ENCODE data around the gene OPN3. TPM values are rescaled to one million over a fixed set of nuclear protein-coding genes. Genes with fewer than 3 reads are reported as not detected.
A peak's percentile ranks its signal among the peaks of the same experiment; 100 is the strongest.

The OPN3 gene
- total and polyA plus RNA-seq, 12 donors = 4.1 to 42.9 (median 9.7) TPM

DNA sequence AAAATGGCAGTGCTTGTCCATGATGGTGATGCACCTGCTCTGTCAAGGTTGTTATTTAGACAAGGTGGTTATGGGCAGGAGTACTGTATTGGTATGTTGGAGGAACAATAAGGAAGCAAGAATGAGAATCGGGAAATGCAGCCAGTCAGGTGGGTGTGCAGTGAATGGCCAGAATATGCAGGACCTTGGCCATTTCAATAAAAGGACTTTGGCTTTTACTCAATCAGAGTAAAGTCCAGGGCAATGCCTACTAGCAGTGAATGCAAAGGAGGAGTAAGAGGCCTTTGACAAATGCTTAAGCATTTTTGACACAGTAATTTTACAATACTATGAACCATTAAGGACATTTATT lies 2.4 kb upstream of the OPN3 start:
- intact Hi-C loops (cut with DNase I) = no loop called here
- WGBS, 4 donors = 86 to 96% (median 93%) methylated on average over 1 of the region's 1 CpG

DNA sequence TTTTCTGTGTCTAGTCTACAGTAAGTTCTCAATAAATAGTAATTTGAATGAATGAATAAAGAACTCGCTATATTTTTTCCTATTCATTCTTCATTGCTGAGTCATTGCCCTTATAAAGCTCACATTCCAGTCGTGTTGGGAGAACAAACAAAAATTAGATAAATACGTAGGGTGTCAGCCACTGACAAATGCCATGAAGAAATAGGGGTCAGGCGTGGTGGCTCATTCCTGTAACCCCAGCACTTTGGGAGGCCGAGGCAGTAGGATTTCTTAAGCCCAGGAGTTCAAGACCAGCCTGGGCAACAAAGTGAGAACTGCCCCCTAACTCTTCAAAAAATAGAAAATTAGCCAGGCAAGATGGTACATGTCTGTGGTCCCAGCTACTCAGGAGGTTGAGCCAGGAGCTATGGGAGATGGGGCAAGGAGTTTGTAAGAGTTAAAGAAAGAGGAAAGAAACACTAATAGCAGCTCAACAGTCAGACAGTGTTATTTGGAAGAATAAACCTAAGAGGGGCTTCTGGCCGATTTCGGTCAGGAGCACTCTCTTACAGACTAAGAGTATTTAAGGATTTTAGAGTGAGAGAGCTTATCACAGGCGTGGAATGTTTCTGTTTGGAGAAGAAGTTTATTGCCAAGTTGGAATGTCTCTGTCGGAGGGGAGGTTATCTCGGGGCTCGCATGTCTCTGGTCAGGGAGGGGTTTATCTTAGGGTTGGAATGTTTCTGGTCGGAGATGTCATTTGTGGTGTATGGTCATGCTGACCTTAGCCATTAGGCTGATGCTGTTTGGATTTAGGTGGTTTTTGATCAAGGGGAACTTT lies 1.8 kb upstream of the OPN3 start:
- WGBS, 4 donors = 74 to 79% (median 78%) methylated on average over 12 of the region's 12 CpGs
- H3K9me3 ChIP-seq (replicated peaks in 1 of 3) = no peaks in the 10 kb centered on the region
- H3K4me3 ChIP-seq = no peak overlapping the region
- intact Hi-C loops (cut with DNase I) = no loop called here
- no peak overlapping the region for H3K27ac ChIP-seq
- no peaks in the 10 kb centered on the region for H3K36me3 ChIP-seq (replicated peaks in 1 of 2)
- TF ChIP-seq, protein P1, sequence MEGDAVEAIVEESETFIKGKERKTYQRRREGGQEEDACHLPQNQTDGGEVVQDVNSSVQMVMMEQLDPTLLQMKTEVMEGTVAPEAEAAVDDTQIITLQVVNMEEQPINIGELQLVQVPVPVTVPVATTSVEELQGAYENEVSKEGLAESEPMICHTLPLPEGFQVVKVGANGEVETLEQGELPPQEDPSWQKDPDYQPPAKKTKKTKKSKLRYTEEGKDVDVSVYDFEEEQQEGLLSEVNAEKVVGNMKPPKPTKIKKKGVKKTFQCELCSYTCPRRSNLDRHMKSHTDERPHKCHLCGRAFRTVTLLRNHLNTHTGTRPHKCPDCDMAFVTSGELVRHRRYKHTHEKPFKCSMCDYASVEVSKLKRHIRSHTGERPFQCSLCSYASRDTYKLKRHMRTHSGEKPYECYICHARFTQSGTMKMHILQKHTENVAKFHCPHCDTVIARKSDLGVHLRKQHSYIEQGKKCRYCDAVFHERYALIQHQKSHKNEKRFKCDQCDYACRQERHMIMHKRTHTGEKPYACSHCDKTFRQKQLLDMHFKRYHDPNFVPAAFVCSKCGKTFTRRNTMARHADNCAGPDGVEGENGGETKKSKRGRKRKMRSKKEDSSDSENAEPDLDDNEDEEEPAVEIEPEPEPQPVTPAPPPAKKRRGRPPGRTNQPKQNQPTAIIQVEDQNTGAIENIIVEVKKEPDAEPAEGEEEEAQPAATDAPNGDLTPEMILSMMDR (IDR thresholded peaks at IDR 0.05) = no peak
- TF ChIP-seq POLR2A (IDR thresholded peaks at IDR 0.05) = no peak
- H3K27me3 ChIP-seq = no peaks in the 10 kb centered on the region
- no peak for DNase-seq
- peaks cover 15 to 19% of the 10 kb centered on the region in 2 donors for H3K4me1 ChIP-seq (replicated peaks in 1 of 2)

More for the DNA sequence above, 2.4 kb upstream of the OPN3 start:
- no peaks in the 10 kb centered on the region for H3K9me3 ChIP-seq (replicated peaks in 1 of 3)
- no peak overlapping the region for H3K27ac ChIP-seq
- H3K4me3 ChIP-seq = no peak overlapping the region
- no peak for DNase-seq
- no peaks in the 10 kb centered on the region for H3K36me3 ChIP-seq (replicated peaks in 1 of 2)
- TF ChIP-seq POLR2A (IDR thresholded peaks at IDR 0.05) = no peak
- TF ChIP-seq, protein P1 (IDR thresholded peaks at IDR 0.05) = no peak
- peaks cover 15 to 19% of the 10 kb centered on the region in 2 donors for H3K4me1 ChIP-seq (replicated peaks in 1 of 2)
- no peaks in the 10 kb centered on the region for H3K27me3 ChIP-seq

DNA sequence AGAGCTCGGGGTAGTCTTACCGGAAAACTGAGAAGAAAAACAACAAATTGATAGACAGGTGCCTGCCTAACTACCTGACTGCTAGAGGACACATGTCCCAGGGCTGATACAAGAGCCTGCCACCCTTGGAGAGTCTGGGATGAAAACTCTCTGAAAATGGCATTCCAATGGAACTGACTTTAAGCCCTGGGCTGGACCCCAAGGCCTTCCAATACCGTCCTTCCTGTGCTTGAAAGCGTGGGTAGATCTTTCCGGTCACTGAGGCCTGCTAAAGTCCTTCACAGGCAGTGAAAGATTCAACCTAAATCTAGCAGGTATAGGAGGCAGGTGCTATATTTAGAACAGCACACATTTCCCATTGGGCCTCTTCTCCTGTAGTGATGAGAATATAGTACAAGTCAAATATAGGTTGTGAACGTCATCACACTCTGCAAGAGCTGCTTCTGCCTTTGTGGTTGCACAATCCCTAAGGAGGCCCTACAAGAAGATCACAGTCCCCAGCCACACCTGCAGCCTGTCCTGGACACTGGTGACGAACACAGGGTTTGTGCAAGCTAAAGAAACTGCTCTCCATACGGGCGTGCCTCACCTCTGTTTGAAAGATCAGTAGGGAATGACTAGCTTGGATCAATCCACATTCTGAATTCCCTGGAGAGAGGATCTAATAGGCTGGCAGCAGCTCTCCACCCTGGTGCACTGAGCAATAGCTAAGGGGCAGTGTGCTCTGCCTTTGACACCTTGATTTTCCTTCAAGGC lies 876 bp upstream of the OPN3 start:
- Histone ChIP-seq H3K27ac (peak overlapping the region in 4 of 5 donors; percentile 32 to 89 (median 68)), H3K4me1 (replicated peaks in 1 of 2) (peaks cover 15 to 19% of the 10 kb centered on the region in 2 donors), H3K4me3 (peak overlapping the region in 1 of 4 donors; percentile 97), H3K36me3 (replicated peaks in 1 of 2) (no peaks in the 10 kb centered on the region), H3K27me3 (no peaks in the 10 kb centered on the region), H3K9me3 (replicated peaks in 1 of 3) (no peaks in the 10 kb centered on the region)
- 90 to 97% (median 92%) methylated on average over 9 of the region's 9 CpGs for WGBS, 4 donors
- intact Hi-C loops (cut with DNase I) = no loop called here
- DNase-seq = no peak
- no peak for TF ChIP-seq POLR2A (IDR thresholded peaks at IDR 0.05)
- TF ChIP-seq, protein P1 (IDR thresholded peaks at IDR 0.05) = no peak

DNA sequence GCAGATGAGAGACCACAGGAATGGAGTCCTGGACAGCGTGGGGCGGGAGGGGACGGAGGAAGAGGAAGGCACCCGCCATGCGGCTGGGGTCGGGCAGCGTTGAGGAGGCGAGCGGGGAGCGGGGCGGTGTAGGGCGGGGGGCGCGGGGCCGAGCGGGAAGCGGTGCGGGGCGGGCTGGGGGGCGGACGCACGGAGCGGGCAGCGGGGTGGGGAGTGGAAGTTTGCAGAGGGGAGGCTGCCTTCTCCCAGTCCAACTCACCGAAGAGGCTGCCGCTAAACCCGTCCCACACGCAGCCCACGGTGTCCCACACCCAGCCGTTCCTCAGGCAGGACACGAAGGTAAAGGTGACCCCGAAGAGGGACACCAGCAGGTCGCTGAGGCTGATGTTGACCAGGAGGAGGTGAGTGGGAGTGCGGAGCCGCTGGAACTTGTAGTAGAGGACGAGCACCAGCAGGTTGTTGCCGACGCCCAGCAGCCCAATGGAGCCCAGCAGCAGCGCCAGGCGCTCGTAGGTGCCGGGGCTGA lies 483 bp downstream of the OPN3 start:
- Histone ChIP-seq H3K4me3 (peak overlapping the region; percentile 29 to 97 (median 71)), H3K9me3 (replicated peaks in 1 of 3) (no peaks in the 10 kb centered on the region), H3K27ac (peak overlapping the region in 4 of 5 donors; percentile 65 to 89 (median 76)), H3K36me3 (replicated peaks in 1 of 2) (no peaks in the 10 kb centered on the region), H3K27me3 (no peaks in the 10 kb centered on the region), H3K4me1 (replicated peaks in 1 of 2) (peaks cover 11 to 15% of the 10 kb centered on the region in 2 donors)
- peak in 5 of 7 donors; percentile 36 to 63 (median 44) for DNase-seq
- TF ChIP-seq POLR2A (IDR thresholded peaks at IDR 0.05) = no peak
- TF ChIP-seq, protein P1 (IDR thresholded peaks at IDR 0.05) = peak in 1 of 6 experiments; percentile 33
- intact Hi-C loops (cut with DNase I) = no loop called here
- WGBS, 4 donors = 0 to 1% (median 0%) methylated on average over 15 to 42 of the region's 42 CpGs
